Measurements from ENCODE around the gene CHD1.

Gene CHD1

GRCh38 chr5:98905857-98906688, 22.7 kb downstream of the CHD1 start:
- no peak overlapping the region for H3K4me3 ChIP-seq (ENCODE audit: low read length, poor library complexity, severe bottlenecking)
- H3K36me3 ChIP-seq (ENCODE audit: insufficient read depth, low read length) = peaks cover 33% of the 10 kb centered on the region
- H3K9ac ChIP-seq (ENCODE audit: low read depth, low read length, poor library complexity, severe bottlenecking) = no peak overlapping the region
- no peak overlapping the region for H3K4me2 ChIP-seq (ENCODE audit: low read depth, low read length, poor library complexity, severe bottlenecking)
- H3K4me1 ChIP-seq (ENCODE audit: insufficient read depth, low read length, poor library complexity, severe bottlenecking) = peaks cover 3% of the 10 kb centered on the region
- TF ChIP-seq, protein P1, sequence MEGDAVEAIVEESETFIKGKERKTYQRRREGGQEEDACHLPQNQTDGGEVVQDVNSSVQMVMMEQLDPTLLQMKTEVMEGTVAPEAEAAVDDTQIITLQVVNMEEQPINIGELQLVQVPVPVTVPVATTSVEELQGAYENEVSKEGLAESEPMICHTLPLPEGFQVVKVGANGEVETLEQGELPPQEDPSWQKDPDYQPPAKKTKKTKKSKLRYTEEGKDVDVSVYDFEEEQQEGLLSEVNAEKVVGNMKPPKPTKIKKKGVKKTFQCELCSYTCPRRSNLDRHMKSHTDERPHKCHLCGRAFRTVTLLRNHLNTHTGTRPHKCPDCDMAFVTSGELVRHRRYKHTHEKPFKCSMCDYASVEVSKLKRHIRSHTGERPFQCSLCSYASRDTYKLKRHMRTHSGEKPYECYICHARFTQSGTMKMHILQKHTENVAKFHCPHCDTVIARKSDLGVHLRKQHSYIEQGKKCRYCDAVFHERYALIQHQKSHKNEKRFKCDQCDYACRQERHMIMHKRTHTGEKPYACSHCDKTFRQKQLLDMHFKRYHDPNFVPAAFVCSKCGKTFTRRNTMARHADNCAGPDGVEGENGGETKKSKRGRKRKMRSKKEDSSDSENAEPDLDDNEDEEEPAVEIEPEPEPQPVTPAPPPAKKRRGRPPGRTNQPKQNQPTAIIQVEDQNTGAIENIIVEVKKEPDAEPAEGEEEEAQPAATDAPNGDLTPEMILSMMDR (conservative IDR thresholded peaks at IDR 0.05; ENCODE audit: low read length) = peak; percentile 65
- TF ChIP-seq EZH2phosphoT487 (IDR thresholded peaks at IDR 0.05; ENCODE audit: borderline replicate concordance) = no peak
- peaks cover 63% of the 10 kb centered on the region for H3K79me2 ChIP-seq (ENCODE audit: insufficient read depth, low read length)
- H3K9me2 ChIP-seq (replicated peaks; ENCODE audit: low read depth, low read length) = no peaks in the 10 kb centered on the region
- H2AFZ ChIP-seq (ENCODE audit: low read length) = no peak overlapping the region
- no peaks in the 10 kb centered on the region for H3F3A ChIP-seq (ENCODE audit: low read depth)
- no peaks in the 10 kb centered on the region for H3K27me3 ChIP-seq (ENCODE audit: insufficient read depth, low read length, poor library complexity, severe bottlenecking)
- peaks cover 27% of the 10 kb centered on the region for H4K20me1 ChIP-seq (ENCODE audit: insufficient read depth, low read length, poor library complexity, severe bottlenecking)
- H3K9me3 ChIP-seq (ENCODE audit: insufficient read depth, low read depth, low read length) = no peaks in the 10 kb centered on the region

- TF ChIP-seq, protein P1 (conservative IDR thresholded peaks at IDR 0.05; ENCODE audit: low read length) = no peak
- TF ChIP-seq EZH2phosphoT487 (IDR thresholded peaks at IDR 0.05; ENCODE audit: borderline replicate concordance) = no peak
- peaks cover 46% of the 10 kb centered on the region for H3K36me3 ChIP-seq (ENCODE audit: insufficient read depth, low read length)
Observed at GRCh38 chr5:98904780-98905179, 24.0 kb downstream of the CHD1 start.

GRCh38 chr5:98902733-98903132, 26.1 kb downstream of the CHD1 start:
- Histone ChIP-seq H3K9me3 (ENCODE audit: insufficient read depth, low read depth, low read length) (no peaks in the 10 kb centered on the region), H3F3A (ENCODE audit: low read depth) (no peaks in the 10 kb centered on the region), H4K20me1 (ENCODE audit: insufficient read depth, low read length, poor library complexity, severe bottlenecking) (peaks cover 13% of the 10 kb centered on the region), H3K4me1 (ENCODE audit: insufficient read depth, low read length, poor library complexity, severe bottlenecking) (peaks cover 3% of the 10 kb centered on the region), H3K36me3 (ENCODE audit: insufficient read depth, low read length) (peaks cover 61% of the 10 kb centered on the region), H3K9me2 (replicated peaks; ENCODE audit: low read depth, low read length) (no peaks in the 10 kb centered on the region), H3K4me2 (ENCODE audit: low read depth, low read length, poor library complexity, severe bottlenecking) (no peak overlapping the region), H3K27me3 (ENCODE audit: insufficient read depth, low read length, poor library complexity, severe bottlenecking) (no peaks in the 10 kb centered on the region), H3K9ac (ENCODE audit: low read depth, low read length, poor library complexity, severe bottlenecking) (no peak overlapping the region), H2AFZ (ENCODE audit: low read length) (no peak overlapping the region), H3K4me3 (ENCODE audit: low read length, poor library complexity, severe bottlenecking) (no peak overlapping the region), H3K79me2 (ENCODE audit: insufficient read depth, low read length) (peaks cover 36% of the 10 kb centered on the region)
- TF ChIP-seq, protein P1 (conservative IDR thresholded peaks at IDR 0.05; ENCODE audit: low read length) = no peak
- no peak for TF ChIP-seq EZH2phosphoT487 (IDR thresholded peaks at IDR 0.05; ENCODE audit: borderline replicate concordance)

More at GRCh38 chr5:98904780-98905179, 24.0 kb downstream of the CHD1 start:
- peaks cover 22% of the 10 kb centered on the region for H4K20me1 ChIP-seq (ENCODE audit: insufficient read depth, low read length, poor library complexity, severe bottlenecking)
- no peak overlapping the region for H3K9ac ChIP-seq (ENCODE audit: low read depth, low read length, poor library complexity, severe bottlenecking)
- H3F3A ChIP-seq (ENCODE audit: low read depth) = no peaks in the 10 kb centered on the region
- H3K9me3 ChIP-seq (ENCODE audit: insufficient read depth, low read depth, low read length) = no peaks in the 10 kb centered on the region
- peaks cover 53% of the 10 kb centered on the region for H3K79me2 ChIP-seq (ENCODE audit: insufficient read depth, low read length)
- no peaks in the 10 kb centered on the region for H3K27me3 ChIP-seq (ENCODE audit: insufficient read depth, low read length, poor library complexity, severe bottlenecking)
- H3K4me3 ChIP-seq (ENCODE audit: low read length, poor library complexity, severe bottlenecking) = no peak overlapping the region
- no peaks in the 10 kb centered on the region for H3K9me2 ChIP-seq (replicated peaks; ENCODE audit: low read depth, low read length)
- no peak overlapping the region for H2AFZ ChIP-seq (ENCODE audit: low read length)
- no peak overlapping the region for H3K4me2 ChIP-seq (ENCODE audit: low read depth, low read length, poor library complexity, severe bottlenecking)
- H3K4me1 ChIP-seq (ENCODE audit: insufficient read depth, low read length, poor library complexity, severe bottlenecking) = peaks cover 3% of the 10 kb centered on the region
